H9 (cell line): ENCODE data around the gene RND3. TPM values are rescaled to one million over a fixed set of nuclear protein-coding genes. Genes with fewer than 3 reads are reported as not detected.

ENCODE experiments used
- DNase-seq: peaks from one replicate; pipeline ENCODE4 v3.0.0-alpha.2; 2017
- H2AFZ ChIP-seq: one replicate; pipeline ENCODE4 v1.6.1; 2013; ENCODE audit warnings: mild to moderate bottlenecking, low read length, control low read depth, moderate library complexity
- H2AK5ac ChIP-seq: 2 replicates; pipeline ENCODE4 v1.6.1; 2013; ENCODE audit warnings: low read length, control low read depth, mixed read lengths; ENCODE audit not compliant: insufficient read length
- H2BK120ac ChIP-seq: one replicate; pipeline ENCODE4 v1.6.1; 2013; ENCODE audit warnings: low read depth, mild to moderate bottlenecking, low read length, control low read depth, inconsistent platforms; ENCODE audit not compliant: poor library complexity, severe bottlenecking
- H2BK12ac ChIP-seq: 2 replicates; pipeline ENCODE4 v1.6.1; 2013; ENCODE audit warnings: low read length, control low read depth, mixed read lengths, low read depth; ENCODE audit not compliant: insufficient read length
- H2BK15ac ChIP-seq: 2 replicates; pipeline ENCODE4 v1.6.1; 2013; ENCODE audit warnings: low read depth, low read length, control low read depth
- H2BK20ac ChIP-seq: one replicate; pipeline ENCODE4 v1.6.1; 2013; ENCODE audit warnings: low read depth, mild to moderate bottlenecking, low read length, control low read depth, inconsistent platforms; ENCODE audit not compliant: poor library complexity, severe bottlenecking
- H2BK5ac ChIP-seq: 2 replicates; pipeline ENCODE4 v1.6.1; 2013; ENCODE audit warnings: low read length, control low read depth, mixed read lengths; ENCODE audit not compliant: insufficient read length
- H3K14ac ChIP-seq: 2 replicates; pipeline ENCODE4 v1.6.1; 2013; ENCODE audit warnings: low read length, control low read depth; ENCODE audit not compliant: insufficient read depth
- H3K18ac ChIP-seq: 2 replicates; pipeline ENCODE4 v1.6.1; 2013; ENCODE audit warnings: low read depth, mild to moderate bottlenecking, mixed read lengths, low read length, control low read depth; ENCODE audit not compliant: insufficient read length
- H3K23ac ChIP-seq: 2 replicates; pipeline ENCODE4 v1.6.1; 2013; ENCODE audit warnings: low read length, control low read depth, mixed read lengths, low read depth; ENCODE audit not compliant: insufficient read length
- H3K23me2 ChIP-seq: 2 replicates; pipeline ENCODE4 v1.6.1; 2013; ENCODE audit warnings: low read depth, mild to moderate bottlenecking, mixed read lengths, low read length, control low read depth; ENCODE audit not compliant: insufficient read length, poor library complexity, severe bottlenecking
- H3K27ac ChIP-seq: 2 replicates; pipeline ENCODE4 v1.5.1; 2013; ENCODE audit warnings: low read length, control low read depth, mixed read lengths, low read depth; ENCODE audit not compliant: insufficient read length
- H3K27me3 ChIP-seq: 2 replicates; pipeline ENCODE4 v1.6.1; 2013; ENCODE audit warnings: low read length, control low read depth, inconsistent platforms; ENCODE audit not compliant: insufficient read depth
- H3K4ac ChIP-seq: 2 replicates; pipeline ENCODE4 v1.6.1; 2013; ENCODE audit warnings: low read depth, mild to moderate bottlenecking, control low read depth, inconsistent platforms, low read length, moderate library complexity
- H3K4me1 ChIP-seq: 2 replicates; pipeline ENCODE4 v1.6.1; 2013; ENCODE audit warnings: low read length, control low read depth, inconsistent platforms; ENCODE audit not compliant: insufficient read depth
- H3K4me2 ChIP-seq: 2 replicates; pipeline ENCODE4 v1.6.1; 2013; ENCODE audit warnings: low read length, control low read depth, mixed read lengths; ENCODE audit not compliant: insufficient read length, insufficient read depth
- H3K56ac ChIP-seq: 2 replicates; pipeline ENCODE4 v1.6.1; 2013; ENCODE audit warnings: low read depth, mild to moderate bottlenecking, mixed read lengths, low read length, control low read depth; ENCODE audit not compliant: insufficient read length
- H3K79me1 ChIP-seq: 2 replicates; pipeline ENCODE4 v1.6.1; 2013; ENCODE audit warnings: low read depth, mild to moderate bottlenecking, moderate library complexity, low read length, control low read depth, inconsistent platforms; ENCODE audit not compliant: insufficient read depth, poor library complexity, severe bottlenecking
- H3K79me2 ChIP-seq: 2 replicates; pipeline ENCODE4 v1.6.1; 2013; ENCODE audit warnings: low read length, control low read depth, inconsistent platforms; ENCODE audit not compliant: insufficient read depth
- H3K9ac ChIP-seq: 2 replicates; pipeline ENCODE4 v1.6.1; 2013; ENCODE audit warnings: low read length, control low read depth, mixed read lengths; ENCODE audit not compliant: insufficient read length; ENCODE audit errors: extremely low read depth
- H3K9me3 ChIP-seq: one replicate; pipeline ENCODE4 v1.6.1; 2013; ENCODE audit warnings: low read depth, low read length, inconsistent platforms; ENCODE audit not compliant: control insufficient read depth
- H3T11ph ChIP-seq: one replicate; pipeline ENCODE4 v1.6.1; 2013; ENCODE audit warnings: mild to moderate bottlenecking, low read length, control low read depth, inconsistent platforms
- H4K20me1 ChIP-seq: one replicate; pipeline ENCODE4 v1.6.1; 2013; ENCODE audit not compliant: control insufficient read depth, insufficient read length, insufficient read depth
- H4K5ac ChIP-seq: 2 replicates; pipeline ENCODE4 v1.6.1; 2013; ENCODE audit warnings: low read depth, mild to moderate bottlenecking, mixed read lengths, low read length, control low read depth; ENCODE audit not compliant: insufficient read length
- H4K8ac ChIP-seq: replicated peaks from 2 replicates; pipeline ENCODE4 v1.6.1; 2013; ENCODE audit warnings: low read length, control low read depth, mixed read lengths, low read depth; ENCODE audit not compliant: insufficient read length
- H4K91ac ChIP-seq: 2 replicates; pipeline ENCODE4 v1.6.1; 2013; ENCODE audit warnings: low read depth, mild to moderate bottlenecking, moderate library complexity, mixed read lengths, low read length, control low read depth; ENCODE audit not compliant: insufficient read length
- H3K27ac Mint-ChIP-seq, 3 experiments: 2 replicates in 2 of 3; 3 replicates in 1 of 3; pipeline ENCODE4 v1.8.0; 2020 to 2021; ENCODE audit warnings: mixed read lengths in 3 of 3, mild to moderate bottlenecking in 1 of 3, moderate library complexity in 1 of 3
- H3K27me3 Mint-ChIP-seq: 2 replicates; pipeline ENCODE4 v1.8.0; 2021; ENCODE audit warnings: low read depth, mild to moderate bottlenecking, moderate library complexity, mixed read lengths
- H3K36me3 Mint-ChIP-seq, 3 experiments: 2 replicates in 2 of 3; 3 replicates in 1 of 3; pipeline ENCODE4 v1.8.0; 2020 to 2021; ENCODE audit warnings: low read depth in 3 of 3, mixed read lengths in 3 of 3; ENCODE audit not compliant: insufficient read depth in 1 of 3
- H3K4me1 Mint-ChIP-seq, 2 experiments: 2 replicates each; pipeline ENCODE4 v1.8.0; 2020; ENCODE audit warnings: mixed read lengths in 2 of 2
- H3K4me3 Mint-ChIP-seq, 2 experiments: 2 replicates in 1 of 2; 3 replicates in 1 of 2; pipeline ENCODE4 v1.8.0; 2020 to 2021; ENCODE audit warnings: mild to moderate bottlenecking in 2 of 2, mixed read lengths in 2 of 2, moderate library complexity in 1 of 2
- H3K9me3 Mint-ChIP-seq, 2 experiments: 2 replicates in 1 of 2; 3 replicates in 1 of 2; pipeline ENCODE4 v1.8.0; 2020; ENCODE audit warnings: mild to moderate bottlenecking in 2 of 2, mixed read lengths in 2 of 2, moderate library complexity in 1 of 2
- WGBS: extraction: QIAGEN DNeasy Blood & Tissue Kit; methylation state at CpG from one replicate; pipeline ENCODE4 v1.1.7; 2013; ENCODE audit warnings: missing lambda C conversion rate, low lambda C conversion rate, mixed read lengths; ENCODE audit not compliant: insufficient read length; ENCODE audit errors: extremely low coverage; 5-methylcytosine and 5-hydroxymethylcytosine counted together
- total RNA-seq: library from RNA; stranded (reverse); gene quantifications from 2 replicates; pipeline ENCODE4 v1.2.1, GENCODE V29; 2021
- TF ChIP-seq, protein P1 (sequence below): fragments of 200-600 bp; sonication (generic); conservative IDR thresholded peaks from 3 replicates; pipeline ENCODE4 v1.8.0; 2021; ENCODE audit warnings: antibody characterized with exemption, mild to moderate bottlenecking

Gene RND3
- total RNA-seq, 1 experiment from 2014 or later, result 62.6 TPM

DNA sequence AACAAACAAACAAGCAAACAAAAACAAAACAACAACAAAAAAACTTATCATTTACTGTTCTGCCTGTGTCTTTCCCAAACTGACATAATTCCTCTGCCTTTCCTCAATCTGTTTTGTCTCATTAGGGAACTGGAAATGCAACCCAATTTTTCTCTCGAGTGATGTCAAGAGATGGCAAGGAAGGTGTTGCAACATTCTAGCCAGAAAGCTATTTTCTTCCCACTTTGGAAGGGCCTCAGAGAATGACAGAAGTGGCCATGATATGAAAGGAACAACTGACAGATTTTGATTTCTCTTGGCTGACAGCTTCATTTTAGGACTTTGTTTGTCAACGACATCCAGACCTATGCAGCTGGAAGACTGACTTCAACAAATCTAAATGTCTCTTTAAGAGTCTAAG, 24.7 kb downstream of the RND3 start:
- no peak overlapping the region for H3K9ac ChIP-seq
- no peak overlapping the region for H2BK15ac ChIP-seq
- Mint-ChIP-seq H3K27ac (no peak overlapping the region), H3K4me3 (no peak overlapping the region), H3K9me3 (no peaks in the 10 kb centered on the region), H3K36me3 (peaks cover 0 to under 1% (median 0%) of the 10 kb centered on the region in 3 experiments; a peak in 1 of 7 replicates), H3K4me1 (peaks cover 3 to 4% of the 10 kb centered on the region in 2 experiments; a peak in 1 of 4 replicates), H3K27me3 (no peaks in the 10 kb centered on the region)
- no peak overlapping the region for H2AFZ ChIP-seq
- H2BK20ac ChIP-seq, result no peak overlapping the region
- no peak overlapping the region for H3T11ph ChIP-seq
- H3K14ac ChIP-seq, result no peak overlapping the region
- no peak overlapping the region for H3K56ac ChIP-seq
- WGBS, result no CpG with 5 or more reads among the region's 2 CpGs
- DNase-seq, result no peak
- no peak overlapping the region for H3K4ac ChIP-seq
- no peaks in the 10 kb centered on the region for H4K20me1 ChIP-seq
- H2BK5ac ChIP-seq, result no peak overlapping the region
- no peak overlapping the region for H4K5ac ChIP-seq
- H3K4me2 ChIP-seq, result no peak overlapping the region
- no peaks in the 10 kb centered on the region; the same call in 1 of the 2 replicates for H3K4me1 ChIP-seq
- H3K23ac ChIP-seq, result no peak overlapping the region
- no peaks in the 10 kb centered on the region for H3K79me2 ChIP-seq
- H4K91ac ChIP-seq, result no peak overlapping the region
- H3K79me1 ChIP-seq, result no peaks in the 10 kb centered on the region
- H3K18ac ChIP-seq, result no peak overlapping the region
- no peaks in the 10 kb centered on the region for H3K23me2 ChIP-seq
- no peak overlapping the region for H2BK12ac ChIP-seq
- H3K27me3 ChIP-seq, result no peaks in the 10 kb centered on the region
- H2BK120ac ChIP-seq, result no peak overlapping the region
- H3K27ac ChIP-seq, result no peak overlapping the region
- no peaks in the 10 kb centered on the region for H3K9me3 ChIP-seq
- TF ChIP-seq, protein P1, sequence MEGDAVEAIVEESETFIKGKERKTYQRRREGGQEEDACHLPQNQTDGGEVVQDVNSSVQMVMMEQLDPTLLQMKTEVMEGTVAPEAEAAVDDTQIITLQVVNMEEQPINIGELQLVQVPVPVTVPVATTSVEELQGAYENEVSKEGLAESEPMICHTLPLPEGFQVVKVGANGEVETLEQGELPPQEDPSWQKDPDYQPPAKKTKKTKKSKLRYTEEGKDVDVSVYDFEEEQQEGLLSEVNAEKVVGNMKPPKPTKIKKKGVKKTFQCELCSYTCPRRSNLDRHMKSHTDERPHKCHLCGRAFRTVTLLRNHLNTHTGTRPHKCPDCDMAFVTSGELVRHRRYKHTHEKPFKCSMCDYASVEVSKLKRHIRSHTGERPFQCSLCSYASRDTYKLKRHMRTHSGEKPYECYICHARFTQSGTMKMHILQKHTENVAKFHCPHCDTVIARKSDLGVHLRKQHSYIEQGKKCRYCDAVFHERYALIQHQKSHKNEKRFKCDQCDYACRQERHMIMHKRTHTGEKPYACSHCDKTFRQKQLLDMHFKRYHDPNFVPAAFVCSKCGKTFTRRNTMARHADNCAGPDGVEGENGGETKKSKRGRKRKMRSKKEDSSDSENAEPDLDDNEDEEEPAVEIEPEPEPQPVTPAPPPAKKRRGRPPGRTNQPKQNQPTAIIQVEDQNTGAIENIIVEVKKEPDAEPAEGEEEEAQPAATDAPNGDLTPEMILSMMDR, result no peak
- no peak overlapping the region for H4K8ac ChIP-seq
- H2AK5ac ChIP-seq, result no peak overlapping the region
